Measurements from ENCODE around the gene ITFG1. TPM values are rescaled to one million over a fixed set of nuclear protein-coding genes. Genes with fewer than 3 reads are reported as not detected.
A peak's percentile ranks its signal among the peaks of the same experiment; 100 is the strongest.

Gene ITFG1
- polyA plus RNA-seq, 3 donors = 28.9 to 62.5 (median 35.3) TPM

DNA sequence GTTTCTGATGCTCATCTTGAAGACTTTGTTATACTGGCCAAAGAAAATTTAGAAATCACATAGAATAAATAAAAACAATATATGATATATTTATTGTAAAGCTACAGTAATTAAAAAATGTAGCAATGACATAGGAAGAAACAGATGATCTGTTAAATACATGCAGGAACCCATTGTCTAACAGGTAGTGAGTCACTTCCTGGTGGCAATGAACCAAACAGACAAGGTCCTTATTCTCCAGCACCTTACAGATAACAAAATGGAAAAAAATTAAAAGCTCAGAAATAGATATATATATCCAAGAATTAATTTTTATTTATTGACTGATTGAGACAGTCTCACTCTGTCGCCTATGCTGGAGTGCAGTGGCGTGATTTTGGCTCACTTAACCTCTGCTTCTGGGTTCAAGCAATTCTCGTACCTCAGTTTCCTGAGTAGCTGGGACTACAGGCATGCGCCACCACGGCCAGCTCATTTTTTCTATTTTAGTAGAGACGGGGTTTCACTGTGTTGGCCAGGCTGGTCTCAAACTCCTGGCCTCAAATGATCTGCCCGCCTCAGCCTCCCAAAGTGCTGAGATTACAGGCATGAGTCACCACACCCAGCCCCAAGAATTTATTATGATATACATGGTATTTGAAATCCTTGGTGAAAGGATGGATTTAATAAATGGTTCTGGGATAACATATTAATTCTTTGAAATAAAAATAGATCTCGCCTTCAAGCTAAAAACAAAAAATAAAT is 324.6 kb downstream of the ITFG1 start:
- Histone ChIP-seq H3K36me3 (replicated peaks in 1 of 2; ENCODE audit: control insufficient read depth in 1 of 2, insufficient read depth in 2 of 2, low read length in 2 of 2) (no peaks in the 10 kb centered on the region), H3K4me1 (ENCODE audit: control insufficient read depth in 1 of 2, insufficient read depth in 2 of 2, low read length in 2 of 2) (peaks cover 13 to 27% of the 10 kb centered on the region in 2 donors), H3K27me3 (ENCODE audit: control insufficient read depth in 2 of 2, insufficient read depth in 2 of 2, low read length in 2 of 2) (no peaks in the 10 kb centered on the region), H3K9ac (ENCODE audit: insufficient read depth, low read length, poor library complexity, severe bottlenecking) (no peak overlapping the region), H2AFZ (ENCODE audit: insufficient read depth, low read depth, low read length, poor library complexity, severe bottlenecking) (no peak overlapping the region), H3K4me3 (replicated peaks in 1 of 3; ENCODE audit: low read depth in 2 of 3, low read length in 3 of 3) (no peak overlapping the region), H3K27ac (ENCODE audit: low read depth in 1 of 2, low read length in 2 of 2) (no peak overlapping the region), H3K79me2 (ENCODE audit: insufficient read depth, low read length) (peaks cover 93% of the 10 kb centered on the region), H3K9me3 (replicated peaks in 1 of 2; ENCODE audit: control insufficient read depth in 1 of 2, insufficient read depth in 1 of 2, low read length in 2 of 2) (no peaks in the 10 kb centered on the region), H4K20me1 (ENCODE audit: insufficient read depth, low read length) (no peaks in the 10 kb centered on the region), H3K4me2 (replicated peaks; ENCODE audit: extremely low read depth, low read length, poor library complexity, severe bottlenecking) (no peak overlapping the region)
- H3K27ac Mint-ChIP-seq = peak overlapping the region in 3 of 7 donors; percentile 24 to 67 (median 66)
- peaks cover 7 to 8% of the 10 kb centered on the region in 2 donors for H3K36me3 Mint-ChIP-seq
- peaks cover 0 to 2% (median 0%) of the 10 kb centered on the region in 3 donors for H3K27me3 Mint-ChIP-seq (ENCODE audit: low read depth in 3 of 3)
- DNase-seq = peak in 2 of 3 donors; percentile 54 to 56
- WGBS (ENCODE audit: insufficient coverage) = 73% methylated on average over 3 of the region's 8 CpGs
- H3K4me1 Mint-ChIP-seq = peaks cover 26% of the 10 kb centered on the region
- no peak for TF ChIP-seq CTCF (IDR thresholded peaks at IDR 0.05)
- intact Hi-C loops (cut with micrococcal nuclease) = no loop called here
- peaks cover 0 to 3% (median 0%) of the 10 kb centered on the region in 7 donors for H3K9me3 Mint-ChIP-seq
- H3K4me3 Mint-ChIP-seq = no peak overlapping the region

DNA sequence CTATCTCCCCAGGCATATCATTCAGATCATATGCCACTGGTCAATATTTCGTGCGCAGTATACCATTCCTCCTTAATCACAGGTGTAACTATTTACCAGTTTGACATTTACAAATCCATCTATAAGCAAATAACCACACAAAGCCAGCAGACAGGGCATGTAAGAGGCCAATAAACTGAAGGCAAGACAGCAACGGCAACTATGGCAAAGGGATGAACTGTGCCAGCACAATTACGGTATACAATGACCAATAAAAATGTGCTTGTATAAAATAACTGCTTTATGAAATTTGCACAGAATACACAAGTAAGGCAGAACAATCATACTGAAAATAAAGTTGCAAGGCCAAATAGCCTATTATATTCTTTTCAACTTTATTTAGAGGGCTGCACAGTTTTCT is 326.3 kb downstream of the ITFG1 start:
- Histone ChIP-seq H3K4me3 (replicated peaks in 1 of 3; ENCODE audit: low read depth in 2 of 3, low read length in 3 of 3) (no peak overlapping the region), H3K36me3 (replicated peaks in 1 of 2; ENCODE audit: control insufficient read depth in 1 of 2, insufficient read depth in 2 of 2, low read length in 2 of 2) (no peaks in the 10 kb centered on the region), H2AFZ (ENCODE audit: insufficient read depth, low read depth, low read length, poor library complexity, severe bottlenecking) (no peak overlapping the region), H3K4me1 (ENCODE audit: control insufficient read depth in 1 of 2, insufficient read depth in 2 of 2, low read length in 2 of 2) (peaks cover 13 to 27% of the 10 kb centered on the region in 2 donors), H3K79me2 (ENCODE audit: insufficient read depth, low read length) (peaks cover 76% of the 10 kb centered on the region), H3K27ac (ENCODE audit: low read depth in 1 of 2, low read length in 2 of 2) (no peak overlapping the region), H3K9me3 (replicated peaks in 1 of 2; ENCODE audit: control insufficient read depth in 1 of 2, insufficient read depth in 1 of 2, low read length in 2 of 2) (no peaks in the 10 kb centered on the region), H4K20me1 (ENCODE audit: insufficient read depth, low read length) (no peaks in the 10 kb centered on the region), H3K27me3 (ENCODE audit: control insufficient read depth in 2 of 2, insufficient read depth in 2 of 2, low read length in 2 of 2) (no peaks in the 10 kb centered on the region), H3K9ac (ENCODE audit: insufficient read depth, low read length, poor library complexity, severe bottlenecking) (no peak overlapping the region), H3K4me2 (replicated peaks; ENCODE audit: extremely low read depth, low read length, poor library complexity, severe bottlenecking) (no peak overlapping the region)
- TF ChIP-seq CTCF (IDR thresholded peaks at IDR 0.05) = no peak
- Mint-ChIP-seq H3K9me3 (peaks cover 0 to 3% (median 0%) of the 10 kb centered on the region in 7 donors), H3K36me3 (peaks cover 8 to 12% of the 10 kb centered on the region in 2 donors), H3K27me3 (ENCODE audit: low read depth in 3 of 3) (peaks cover 0 to 2% (median 0%) of the 10 kb centered on the region in 3 donors), H3K4me3 (no peak overlapping the region), H3K27ac (no peak overlapping the region), H3K4me1 (peaks cover 26% of the 10 kb centered on the region)
- no peak for DNase-seq
- 100% methylated on average over 2 of the region's 4 CpGs for WGBS (ENCODE audit: insufficient coverage)
- intact Hi-C loops (cut with micrococcal nuclease) = no loop called here

All from CD14-positive monocyte (primary cell).